ENCODE data around the gene AHSP.
A peak's percentile ranks its signal among the peaks of the same experiment; 100 is the strongest.
"Not testable (repeated sequence)": the region's sequence is repeated elsewhere in the genome, so short reads cannot be mapped to it uniquely, and the experiment has no call there.

AHSP gene

DNA sequence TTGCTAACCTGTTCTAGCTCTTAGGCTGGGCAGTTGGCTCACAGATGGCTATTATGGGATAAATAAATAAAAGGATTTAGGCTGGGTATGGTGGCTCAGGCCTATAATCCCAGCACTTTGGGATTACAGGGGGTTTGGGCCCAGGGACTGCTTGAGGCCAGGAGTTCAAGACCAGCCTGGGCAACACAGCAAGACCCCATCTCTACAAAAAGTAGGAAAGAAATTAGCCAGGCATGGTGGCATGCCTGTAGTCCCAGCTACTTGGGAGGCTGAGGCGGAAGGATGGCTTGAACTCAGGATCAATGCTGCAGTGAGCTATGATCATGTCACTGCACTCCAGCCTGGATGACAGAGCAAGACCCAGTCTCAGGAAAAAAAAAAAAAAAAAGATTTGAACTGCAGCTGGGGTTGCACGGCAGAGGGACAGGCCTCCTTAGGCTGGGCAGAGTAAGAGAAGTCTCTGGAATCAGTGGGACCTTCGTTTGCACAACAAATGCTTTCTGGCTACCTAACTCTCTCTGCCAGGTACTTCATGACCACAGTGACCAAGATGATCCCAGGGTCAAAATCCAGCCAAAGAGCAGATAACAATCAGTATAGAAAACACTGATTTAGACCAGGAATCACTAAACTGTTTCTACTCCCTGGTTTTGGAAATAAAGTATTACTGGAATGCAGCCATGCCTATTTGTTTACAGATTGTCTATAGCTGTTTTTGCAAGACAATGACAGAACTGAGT, 26.3 kb upstream of the AHSP start:
- DNase-seq, result no peak

DNA sequence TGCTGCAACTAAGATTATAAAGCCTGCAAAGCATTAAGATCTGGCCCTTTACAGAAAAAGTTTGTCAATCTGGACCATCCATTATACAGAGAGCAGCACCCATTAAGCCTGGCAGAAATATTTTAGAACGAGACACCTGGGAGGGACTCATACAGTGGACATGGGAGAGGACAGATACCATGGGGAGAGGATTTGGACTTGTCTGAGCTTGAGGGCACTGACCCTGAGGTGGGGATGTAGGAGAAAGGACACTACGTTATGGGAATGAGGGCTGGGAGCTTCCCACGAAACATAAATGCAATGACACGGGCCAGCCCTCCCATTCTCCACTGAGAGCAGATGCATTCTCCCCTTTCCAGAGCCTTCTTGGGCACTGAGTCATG, 25.7 kb upstream of the AHSP start:
- no peak for DNase-seq

DNA sequence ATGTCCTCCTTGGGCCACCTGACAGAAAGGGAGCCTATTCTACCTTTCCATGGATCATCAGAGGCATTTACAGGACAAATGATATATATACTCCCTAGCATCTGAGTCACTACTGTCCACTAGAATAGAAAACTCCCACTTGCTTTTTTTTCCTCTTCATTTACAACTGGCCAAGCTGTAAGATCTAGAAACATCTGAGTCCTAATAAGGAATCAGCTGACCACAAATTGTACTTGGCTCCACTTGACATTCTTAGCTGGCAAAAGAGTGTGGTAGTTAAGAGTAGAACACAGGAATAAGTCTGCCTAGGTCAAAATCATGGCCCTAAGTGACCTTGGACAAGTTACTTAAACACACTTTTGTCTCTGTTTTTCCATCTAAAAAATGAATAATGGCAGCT, 24.7 kb upstream of the AHSP start:
- no peak for DNase-seq

DNA sequence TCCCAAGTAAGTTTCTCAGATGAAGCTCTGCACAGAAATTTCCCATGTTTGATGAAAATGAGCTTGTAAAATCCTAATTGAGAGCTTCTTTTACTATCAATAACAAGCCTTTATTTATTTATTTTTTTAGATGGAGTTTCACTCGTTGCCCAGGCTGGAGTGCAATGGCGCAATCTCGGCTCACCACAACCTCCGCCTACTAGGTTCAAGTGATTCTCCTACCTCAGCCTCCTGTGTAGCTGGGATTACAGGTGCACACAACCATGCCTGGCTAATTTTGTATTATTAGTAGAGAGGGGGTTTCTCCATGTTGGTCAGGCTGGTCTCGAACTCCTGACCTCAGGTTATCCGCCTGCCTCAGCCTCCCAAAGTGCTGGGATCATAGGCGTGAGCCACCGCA, 24.1 kb upstream of the AHSP start:
- DNase-seq, result not testable (repeated sequence)

DNA sequence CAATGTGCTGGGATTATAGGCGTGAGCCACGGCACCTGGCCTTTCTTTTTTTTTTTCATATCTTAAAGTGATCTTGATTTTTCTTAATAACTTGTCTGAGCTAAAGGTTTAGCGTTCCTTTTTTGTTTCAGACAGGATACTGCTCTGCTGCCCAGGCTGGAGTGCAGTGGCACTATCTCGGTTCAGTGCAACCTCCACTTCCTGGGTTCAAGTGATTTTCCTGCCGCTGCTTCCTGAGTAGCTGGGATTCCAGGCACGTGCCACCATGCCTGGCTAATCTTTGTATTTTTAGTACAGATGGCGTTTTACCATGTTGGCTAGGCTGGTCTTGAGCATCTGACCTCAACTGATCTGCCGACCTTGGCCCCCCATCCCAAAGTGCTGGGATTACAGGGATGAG, 23.5 kb upstream of the AHSP start:
- DNase-seq, result no peak

DNA sequence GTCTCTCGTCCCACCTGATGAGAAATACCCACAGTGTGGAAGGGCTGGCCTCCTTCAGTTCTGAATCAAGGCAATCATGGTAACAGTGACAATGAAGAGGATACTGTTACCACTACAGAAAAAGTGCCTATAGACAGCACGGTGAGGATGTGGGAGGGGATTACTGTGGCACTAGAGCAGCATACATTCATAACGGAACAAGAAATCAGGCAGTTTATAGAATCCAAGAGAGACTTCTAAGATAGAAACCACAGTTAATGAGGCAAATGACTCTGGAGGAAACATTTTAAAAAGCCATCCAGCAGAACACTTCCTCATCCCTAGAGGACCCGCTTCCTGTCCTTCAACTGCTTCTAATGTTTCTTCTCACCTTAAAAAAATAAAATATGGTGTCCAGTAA, 22.2 kb upstream of the AHSP start:
- DNase-seq, result no peak

DNA sequence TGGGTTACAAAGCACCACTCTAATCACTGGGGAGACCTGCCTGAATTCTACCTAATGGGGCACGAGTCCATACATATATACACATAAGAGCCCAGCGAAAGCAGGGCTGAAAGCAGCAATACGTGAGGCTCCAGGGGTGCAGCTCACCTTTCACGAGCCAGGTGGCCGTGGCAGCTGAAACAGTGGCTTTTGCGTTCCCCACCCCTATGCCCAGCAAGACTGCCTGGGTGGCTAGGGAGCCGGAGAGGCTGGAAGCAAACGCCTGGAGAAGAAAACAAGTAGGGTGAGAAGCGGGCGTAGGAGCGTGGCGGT, 20.1 kb upstream of the AHSP start:
- DNase-seq, result no peak

DNA sequence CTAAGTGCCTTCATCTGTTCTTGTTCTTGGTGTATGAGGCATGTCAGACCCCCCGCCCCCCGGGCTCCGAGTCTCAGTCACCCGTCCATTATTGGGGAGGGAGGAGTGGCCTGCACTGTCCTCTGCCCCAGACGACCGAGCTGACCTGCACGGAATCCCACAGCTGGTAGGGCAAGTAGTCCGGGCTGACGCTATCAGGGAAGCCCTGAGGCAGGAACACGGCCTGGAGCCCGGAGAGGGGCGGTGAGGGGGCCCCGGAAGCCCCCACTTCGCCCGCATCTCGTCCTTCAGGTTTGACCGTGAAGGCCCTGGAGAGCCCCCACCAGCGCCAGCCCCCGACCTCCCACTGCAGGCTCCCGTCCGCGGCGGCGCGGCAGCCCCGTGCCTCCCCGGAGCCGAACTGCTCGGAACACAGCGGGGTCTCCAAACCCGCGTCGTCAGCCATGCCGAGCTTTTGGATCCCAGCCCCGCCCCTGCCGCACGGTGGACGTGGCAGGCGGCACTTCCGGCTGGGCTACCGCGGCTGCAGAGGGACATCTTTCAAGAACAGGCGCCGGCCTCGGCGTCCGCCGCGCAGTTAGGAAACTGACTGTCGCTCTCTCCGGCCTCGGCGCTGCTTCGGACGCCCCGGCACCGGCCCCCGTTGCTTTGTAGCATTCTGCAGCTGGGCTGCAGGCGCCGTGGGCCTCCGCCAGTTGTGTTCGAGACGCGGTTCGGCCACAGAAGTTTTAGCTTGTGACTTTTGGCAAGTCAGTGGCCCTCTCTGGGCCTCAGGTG, 19.6 kb upstream of the AHSP start, which contains the start of gene RUSF1:
TSS of gene RUSF1 (minus strand) at position 463 of the 777 bp plus-strand sequence. CDS start at position 445, 18 bp downstream.
- peak; percentile 89 for DNase-seq

DNA sequence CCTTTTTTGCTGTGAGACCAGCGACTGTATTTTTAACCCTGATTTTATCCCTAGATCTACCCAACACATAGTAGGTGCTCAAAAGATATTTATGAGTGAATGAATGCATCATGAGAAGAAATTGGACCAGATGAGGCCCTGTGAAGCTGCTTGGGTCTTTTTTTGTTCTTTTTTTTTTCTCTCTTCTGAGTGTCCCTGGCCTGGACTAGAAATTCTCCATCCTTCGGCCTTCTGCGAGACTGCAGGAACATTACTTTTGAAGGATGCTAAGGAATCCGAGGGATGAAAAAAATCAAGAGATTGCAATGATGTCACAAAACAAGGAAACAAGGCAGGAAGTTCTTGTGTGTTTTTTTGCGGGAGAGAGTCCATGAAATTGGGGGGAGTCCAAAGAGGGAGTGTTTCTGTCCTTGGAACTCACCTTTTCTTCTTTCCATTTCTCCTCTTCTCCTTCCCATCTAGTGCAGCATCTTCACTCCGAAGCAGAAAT, 18.9 kb upstream of the AHSP start:
- DNase-seq, result no peak

DNA sequence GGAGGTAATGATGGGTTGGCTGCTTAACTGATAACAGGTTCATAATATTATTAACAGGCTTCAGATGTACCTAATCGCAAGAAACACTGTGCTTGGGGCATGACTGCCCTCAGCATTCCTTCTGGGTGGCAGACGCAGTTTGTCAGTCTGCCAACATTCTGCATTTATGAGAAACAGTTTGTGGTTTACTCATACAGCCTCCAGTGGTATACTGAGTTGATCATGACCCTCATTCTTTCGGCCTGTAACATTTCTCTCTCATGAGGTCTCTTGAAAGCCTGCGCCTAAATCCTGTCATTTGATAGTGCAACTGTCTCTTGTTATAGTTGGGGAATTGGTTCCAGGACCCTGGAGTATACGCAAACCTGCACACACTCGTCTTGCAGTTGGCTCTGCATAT, 14.6 kb upstream of the AHSP start:
- DNase-seq, result no peak

DNA sequence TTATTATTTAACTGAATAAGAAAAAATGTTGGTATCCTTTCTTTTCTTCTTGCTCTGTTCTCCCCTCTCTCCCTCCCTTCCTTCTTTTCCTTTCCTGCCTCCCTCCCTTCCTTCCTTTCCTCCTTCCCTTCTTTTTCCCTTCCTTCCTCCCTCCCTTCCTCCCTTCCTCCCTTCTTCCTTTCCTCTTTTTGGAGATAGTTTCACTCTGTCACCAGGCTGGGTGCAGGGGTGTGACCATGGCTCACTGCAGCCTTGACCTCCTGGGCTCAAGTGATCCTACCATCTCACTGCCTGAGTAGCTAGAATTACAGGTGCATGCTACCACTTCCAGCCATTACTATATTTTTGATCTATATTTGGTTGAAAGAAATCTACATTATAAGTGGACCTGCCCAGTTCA, 13.8 kb upstream of the AHSP start:
- DNase-seq, result no peak

DNA sequence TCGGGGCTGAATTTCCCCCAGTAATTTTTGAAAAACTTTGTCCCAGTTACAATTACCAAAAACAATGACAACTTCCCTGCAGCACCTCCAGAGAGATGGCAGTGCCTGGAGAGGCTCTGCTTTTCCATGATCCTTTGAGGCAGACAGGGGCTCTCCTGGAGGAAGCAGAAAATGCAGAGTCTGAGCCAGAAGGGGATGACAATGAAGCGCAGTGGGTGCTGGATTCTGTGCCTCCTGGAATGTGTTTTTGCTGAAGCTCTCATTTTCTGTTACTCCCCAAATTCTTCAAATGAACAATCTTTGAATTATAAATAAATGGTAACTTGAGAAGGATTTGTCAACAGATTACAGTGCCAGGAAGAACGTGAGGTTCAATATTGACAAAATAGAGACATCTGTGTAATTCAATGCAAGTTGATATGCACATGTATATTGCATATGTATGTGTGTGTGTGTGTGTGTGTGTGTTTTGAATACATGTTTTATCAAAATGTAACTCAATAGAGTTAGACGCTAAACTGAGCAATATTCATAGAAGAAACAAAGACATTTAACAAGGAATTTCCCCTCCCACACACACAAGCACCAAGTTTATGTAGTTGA, 9.8 kb upstream of the AHSP start:
- no peak for DNase-seq

DNA sequence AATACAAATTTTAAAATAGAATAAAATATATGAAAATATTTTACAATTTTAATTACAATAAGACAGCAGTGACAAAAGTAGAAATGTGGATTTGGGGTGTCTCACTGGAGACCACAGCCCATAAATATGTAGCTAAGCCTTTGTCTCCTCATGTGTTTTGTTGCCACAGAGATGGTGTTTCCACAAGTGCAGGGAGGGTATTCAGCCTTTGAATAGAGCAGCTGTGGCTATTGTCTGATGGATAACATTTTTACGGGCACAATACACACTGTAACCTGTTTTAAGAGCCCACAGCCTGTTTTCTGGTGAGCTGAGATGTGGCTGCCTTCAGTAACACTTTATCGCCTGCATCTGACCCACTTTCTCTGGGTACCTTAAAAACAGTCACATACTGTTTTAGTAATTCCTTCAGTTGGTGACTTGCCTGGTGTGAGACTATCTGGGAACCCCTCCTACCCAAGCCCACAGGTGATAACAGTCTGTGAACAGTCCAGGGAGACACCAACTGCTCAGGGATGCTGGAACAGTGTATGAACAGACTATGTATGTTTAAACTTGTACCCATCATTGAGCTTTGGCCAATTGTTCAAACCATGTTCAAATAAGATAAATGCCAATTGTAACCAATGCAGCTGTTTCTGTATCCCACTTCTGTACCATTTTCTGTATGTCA, 7.8 kb upstream of the AHSP start:
- DNase-seq, result no peak

DNA sequence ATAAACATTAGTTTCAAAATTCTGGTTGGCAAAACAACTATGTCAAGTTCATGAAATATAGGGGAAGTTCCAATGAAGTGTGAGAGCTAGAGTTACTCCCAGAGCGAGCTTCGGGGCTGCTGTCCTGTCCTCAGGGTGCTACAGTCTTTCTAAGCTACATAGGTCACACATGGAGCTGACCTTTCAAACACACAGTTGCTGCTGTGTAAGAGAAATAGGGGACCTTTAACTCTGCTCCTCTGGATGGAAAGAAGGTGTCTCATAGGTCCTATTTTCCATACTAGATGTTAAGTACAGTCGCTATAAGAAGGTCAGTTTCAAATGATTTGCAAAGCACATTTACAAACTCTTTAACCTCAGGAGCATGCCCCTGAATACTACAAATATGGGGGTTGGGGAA, 6.3 kb upstream of the AHSP start:
- no peak for DNase-seq

DNA sequence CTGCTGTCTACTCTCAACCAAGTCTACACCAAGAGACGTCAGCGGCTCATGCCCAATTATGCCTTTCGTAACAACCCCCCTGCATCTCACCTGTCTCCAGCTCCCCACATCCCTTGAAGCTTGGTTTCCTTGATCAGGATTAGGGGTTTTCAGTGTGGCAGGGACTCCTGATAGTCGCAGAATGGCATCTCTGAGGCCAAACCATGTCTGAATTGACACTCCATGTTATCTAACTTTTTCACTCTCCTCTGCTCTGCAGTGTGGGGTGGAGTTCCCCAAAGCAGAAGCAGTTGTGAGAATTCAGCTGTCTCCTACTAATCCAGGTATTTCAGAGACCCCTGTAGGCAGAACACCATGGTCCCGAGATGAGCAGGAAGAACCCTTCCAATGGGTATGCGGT, 5.6 kb upstream of the AHSP start:
- no peak for DNase-seq

DNA sequence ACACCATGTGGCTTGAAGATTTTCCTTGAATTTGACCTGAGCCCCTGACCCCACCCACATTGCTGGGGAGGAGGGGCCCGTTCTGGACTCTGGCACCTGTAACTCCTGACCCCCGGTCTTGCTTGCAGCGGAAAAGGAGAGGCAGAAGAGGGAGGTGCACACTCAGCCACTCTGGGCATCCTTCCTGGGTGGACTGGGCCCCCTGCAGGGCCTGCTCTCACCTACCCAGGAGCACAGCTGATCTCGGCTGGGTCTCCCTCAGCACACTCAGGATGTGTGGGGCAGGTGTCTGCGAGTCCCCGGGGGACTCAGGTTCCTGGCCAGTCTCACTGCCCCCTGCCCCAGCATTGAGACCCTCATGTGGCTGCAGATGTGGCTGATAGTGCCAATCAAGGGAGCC, 3.9 kb upstream of the AHSP start:
- not testable (repeated sequence) for DNase-seq

DNA sequence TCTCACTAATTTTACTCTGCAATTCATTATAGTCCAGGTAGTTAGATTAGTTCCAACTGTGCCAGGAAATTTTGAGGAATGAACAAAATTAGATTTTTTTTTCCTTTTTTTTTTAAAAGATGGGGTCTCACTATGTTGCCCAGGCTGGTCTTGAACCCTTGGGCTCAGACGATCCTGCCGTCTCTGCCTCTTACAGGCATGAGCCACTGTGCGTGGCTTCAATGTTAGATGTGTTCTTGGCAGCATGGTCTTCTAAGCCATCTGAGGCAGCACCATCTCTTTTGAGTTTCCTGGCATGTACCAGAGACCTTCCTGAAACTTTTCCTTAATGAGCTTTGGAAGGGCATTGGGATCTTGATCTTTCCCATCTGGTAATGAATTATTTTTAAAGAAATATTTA, 2.6 kb upstream of the AHSP start:
- DNase-seq, result no peak

DNA sequence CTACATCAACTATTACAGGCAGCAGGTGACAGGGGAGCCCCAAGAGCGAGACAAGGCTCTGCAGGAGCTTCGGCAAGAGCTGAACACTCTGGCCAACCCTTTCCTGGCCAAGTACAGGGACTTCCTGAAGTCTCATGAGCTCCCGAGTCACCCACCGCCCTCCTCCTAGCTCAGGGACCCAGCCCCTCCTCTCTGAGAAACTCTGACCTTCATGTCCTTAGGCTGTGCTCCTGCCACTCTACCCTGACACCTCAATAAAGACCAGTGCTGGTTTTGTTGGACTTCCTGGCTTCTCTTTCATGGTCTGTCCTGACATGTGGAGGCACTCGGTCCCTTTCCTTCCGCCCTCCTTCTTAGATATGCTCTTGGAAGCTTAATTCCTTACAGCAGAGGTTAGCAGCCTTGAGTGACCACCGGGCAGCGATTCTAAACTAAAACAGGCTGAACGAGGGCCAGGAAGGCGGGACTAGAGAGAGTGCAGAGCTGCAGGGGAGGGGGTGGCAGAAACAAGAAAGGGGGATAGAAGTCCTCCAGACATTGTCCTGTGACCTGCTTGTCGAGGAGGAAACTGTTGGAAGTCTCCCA, 915 bp downstream of the AHSP start:
- DNase-seq, result no peak

DNA sequence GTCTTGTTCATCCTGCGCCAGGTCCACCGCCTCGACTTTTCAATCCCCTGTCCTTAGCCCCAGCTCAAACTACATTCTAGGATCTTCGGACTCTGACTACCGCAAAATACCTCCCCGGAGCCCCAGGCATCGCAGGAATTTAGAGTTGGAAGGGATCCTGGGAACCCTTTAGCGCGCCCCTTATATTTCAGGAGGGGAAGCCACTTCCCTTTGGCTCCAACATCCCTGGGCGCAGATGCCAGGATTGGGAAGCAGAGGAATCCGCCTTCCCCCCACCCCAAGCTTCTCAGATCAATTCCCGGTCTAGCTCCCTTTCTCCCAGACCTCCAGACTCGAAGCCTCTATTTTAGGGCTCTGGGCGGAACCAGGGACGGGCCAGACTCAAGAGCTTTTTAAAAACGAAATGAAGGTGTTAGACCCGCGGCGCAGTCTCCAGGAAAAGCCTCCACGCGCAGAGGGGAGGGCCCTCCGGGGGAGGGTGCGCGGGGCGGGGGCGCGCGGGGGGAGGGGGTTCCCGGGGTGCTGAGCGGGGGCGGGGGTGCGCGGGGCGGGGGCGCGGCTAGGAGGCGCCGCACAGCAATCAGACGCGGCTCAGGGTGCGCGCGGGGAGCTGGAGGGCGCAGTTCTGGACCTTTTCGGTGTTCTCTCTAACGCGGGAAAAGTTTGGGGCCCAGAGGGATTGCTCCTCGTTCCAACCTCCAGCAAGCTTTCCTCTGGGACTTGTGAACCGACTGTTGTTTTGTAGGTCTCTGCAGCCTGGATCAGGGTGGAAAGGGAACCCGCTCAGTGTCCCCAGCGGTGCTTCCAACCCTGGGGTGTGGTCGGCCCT, 1.6 kb downstream of the AHSP start:
- DNase-seq, result peak; percentile 25

DNA sequence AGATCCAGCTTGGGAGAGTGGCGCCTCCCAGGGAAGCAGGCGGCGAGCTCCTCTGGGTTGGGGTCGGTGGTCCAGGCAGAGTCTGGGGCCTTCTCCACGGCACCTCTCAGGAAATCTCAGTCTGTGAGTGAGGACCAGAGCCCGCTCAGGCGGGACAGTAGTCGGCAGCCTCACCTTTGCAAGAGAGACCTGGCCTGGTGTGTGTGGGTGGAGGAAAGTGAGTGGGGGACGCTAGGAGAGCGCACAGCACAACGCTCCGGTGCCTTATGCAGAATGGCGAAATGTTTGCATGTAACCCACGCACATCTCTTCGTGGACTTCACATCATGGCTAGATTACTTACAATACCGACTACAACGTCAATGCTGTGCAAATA, 2.2 kb downstream of the AHSP start:
- DNase-seq, result no peak

DNA sequence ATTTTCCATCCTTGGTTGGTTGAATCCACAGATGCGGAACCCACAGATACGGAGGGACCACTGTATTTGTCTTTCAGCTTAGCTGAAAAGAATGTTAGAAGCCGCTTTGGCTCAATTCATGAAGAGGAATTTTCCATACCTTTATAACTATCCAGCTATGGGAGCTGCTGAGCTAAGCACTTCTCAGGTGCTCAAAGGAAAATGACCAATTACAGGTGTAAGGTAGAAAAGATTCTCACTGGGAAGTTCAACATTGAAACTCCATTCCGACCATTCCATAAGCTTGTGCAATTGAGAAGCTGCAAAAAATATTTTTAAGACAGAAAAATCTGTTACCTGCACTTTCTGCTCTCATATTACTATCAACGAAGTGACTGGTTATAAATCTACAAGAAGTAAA, 2.7 kb downstream of the AHSP start:
- DNase-seq, result no peak

DNA sequence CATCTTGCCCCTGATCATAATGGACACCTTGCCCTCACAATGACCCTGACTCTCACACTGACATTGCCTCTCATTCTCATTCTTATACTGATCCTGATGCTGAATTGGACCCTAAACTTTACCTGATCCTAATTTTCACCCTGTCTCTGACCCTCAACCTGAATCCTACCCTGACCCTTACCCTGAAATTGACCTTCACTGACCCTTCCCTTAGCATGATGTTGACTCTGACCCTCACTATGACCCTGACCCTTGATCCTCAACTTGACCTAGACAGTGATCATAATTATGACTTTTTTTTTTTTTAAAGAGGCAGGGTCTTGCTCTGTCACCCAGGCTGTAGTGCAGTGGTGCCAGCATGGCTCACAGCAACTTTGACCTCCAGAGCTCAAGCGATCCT, 3.4 kb downstream of the AHSP start:
- DNase-seq, result no peak
